Ovary (tissue), 3 donors: ENCODE data around the gene IZUMO3.

ENCODE experiments used
- CTCF ChIP-seq, 3 donors: fragments of 450-650 bp in 2 of 3; fragments of 200-600 bp in 1 of 3; IDR thresholded peaks; one replicate each; pipeline versions ENCODE4 v1.5.1 to v1.8.0; 2016 to 2022; ENCODE audit warnings: antibody characterized with exemption in 3 of 3, mild to moderate bottlenecking in 1 of 3
- EP300 ChIP-seq: sonication (generic); formaldehyde crosslinking; IDR thresholded peaks from one replicate; pipeline ENCODE4 v1.6.1; 2017; ENCODE audit warnings: antibody characterized with exemption
- POLR2A ChIP-seq: fragments of 450-650 bp; IDR thresholded peaks from one replicate; pipeline ENCODE4 v1.6.1; 2017; ENCODE audit warnings: antibody characterized with exemption, mild to moderate bottlenecking, moderate library complexity
- donor health status: DM: no; HTN: no; CAD: no.

GRCh38 chr9:24545847-24546522 is at the start of gene IZUMO3:
- TF ChIP-seq EP300 (no peak), CTCF (IDR thresholded peaks at IDR 0.05) (no peak), POLR2A (no peak)
